HG03521 (cell line): ENCODE measurements around the gene CDH23.

Experiments
- ATAC-seq: cut with Tn5 transposase; IDR thresholded peaks from one replicate; pipeline ENCODE4 v1.9.1; 2021; ENCODE audit warnings: mild to moderate bottlenecking, moderate library complexity; ENCODE audit not compliant: unreplicated experiment

CDH23 gene

DNA sequence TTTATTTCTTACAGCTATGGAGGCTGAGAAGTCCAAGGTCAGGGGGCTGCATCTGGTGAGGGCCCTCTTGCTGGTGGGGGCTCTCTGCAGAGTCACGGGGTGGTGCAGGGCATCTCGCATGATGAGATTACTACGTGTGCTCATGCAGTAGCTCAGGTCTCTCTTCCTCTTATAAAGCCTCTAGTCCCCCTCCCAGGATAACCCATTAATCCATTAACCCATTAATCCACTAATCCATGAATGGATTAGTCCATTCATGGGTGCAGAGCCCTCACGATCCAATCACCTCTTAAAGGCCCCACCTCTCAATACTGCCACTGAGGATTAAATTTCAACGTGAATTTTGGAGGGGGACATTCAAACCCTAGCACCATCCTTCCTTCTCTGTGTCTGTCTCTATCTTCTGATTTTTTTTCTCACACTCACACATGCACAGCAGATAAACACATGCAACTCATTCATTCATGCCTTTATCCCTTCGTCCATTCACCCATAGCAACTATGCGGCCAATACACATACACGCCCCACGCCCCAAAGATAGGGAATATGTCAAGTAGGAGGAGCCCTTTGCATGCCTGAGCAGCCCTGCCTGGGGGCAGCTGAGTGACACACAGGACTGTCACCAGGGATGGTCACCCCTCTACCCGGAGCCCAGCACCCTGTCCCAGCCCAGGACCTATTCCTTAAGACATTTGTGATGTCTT, 236.3 kb downstream of the CDH23 start:
- ATAC-seq, result no peak

DNA sequence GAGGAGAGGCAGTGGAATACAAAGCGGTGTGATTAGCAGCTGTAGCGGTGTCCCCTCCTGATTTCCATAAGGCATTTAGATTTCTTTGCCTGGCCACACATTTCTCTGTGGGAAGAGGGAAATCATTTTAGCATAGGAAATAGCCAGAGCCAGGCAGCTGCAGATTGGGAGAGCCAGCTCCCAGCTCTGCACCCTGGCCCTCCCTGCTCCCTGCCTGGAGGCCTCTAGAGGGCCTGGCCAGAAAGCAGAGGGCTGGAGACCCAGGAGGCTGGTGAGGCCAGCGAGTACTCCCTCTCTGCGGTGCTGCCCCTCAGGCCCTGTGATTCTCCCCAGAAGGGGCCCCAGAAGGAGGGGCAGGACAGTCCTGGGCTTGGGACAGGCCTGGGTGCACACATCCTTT, 237.2 kb downstream of the CDH23 start:
- ATAC-seq, result no peak

DNA sequence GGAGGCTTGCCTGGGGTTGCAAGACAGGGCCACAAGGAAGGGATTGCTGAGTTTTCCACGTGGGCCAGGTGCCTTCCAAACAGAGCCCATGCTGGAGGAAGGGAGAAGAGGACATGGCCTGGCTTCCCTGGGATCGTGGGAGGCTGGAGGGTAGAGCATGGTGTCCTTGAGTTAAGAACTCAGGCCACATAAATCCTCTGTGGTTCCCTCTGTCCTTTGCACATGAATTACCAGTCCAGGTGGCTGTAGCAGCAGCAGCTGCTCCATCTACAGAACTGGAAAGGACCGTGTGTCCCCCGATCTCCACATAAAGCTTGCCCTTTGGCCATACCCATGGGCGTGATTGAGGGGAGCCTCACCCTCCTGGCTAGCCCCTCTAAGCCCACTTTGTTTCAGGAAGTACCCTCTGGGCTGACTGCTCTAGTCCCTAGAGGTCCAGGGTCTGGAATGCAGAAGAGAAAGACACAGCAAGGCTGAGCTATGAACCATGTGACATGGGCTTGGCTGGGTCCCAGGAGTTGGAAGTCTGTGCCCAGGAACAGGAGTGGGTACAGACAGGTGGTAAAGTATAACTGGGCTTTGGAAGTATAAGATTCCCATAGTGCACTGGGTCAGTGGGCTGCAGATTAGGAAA, 237.9 kb downstream of the CDH23 start:
- no peak for ATAC-seq

DNA sequence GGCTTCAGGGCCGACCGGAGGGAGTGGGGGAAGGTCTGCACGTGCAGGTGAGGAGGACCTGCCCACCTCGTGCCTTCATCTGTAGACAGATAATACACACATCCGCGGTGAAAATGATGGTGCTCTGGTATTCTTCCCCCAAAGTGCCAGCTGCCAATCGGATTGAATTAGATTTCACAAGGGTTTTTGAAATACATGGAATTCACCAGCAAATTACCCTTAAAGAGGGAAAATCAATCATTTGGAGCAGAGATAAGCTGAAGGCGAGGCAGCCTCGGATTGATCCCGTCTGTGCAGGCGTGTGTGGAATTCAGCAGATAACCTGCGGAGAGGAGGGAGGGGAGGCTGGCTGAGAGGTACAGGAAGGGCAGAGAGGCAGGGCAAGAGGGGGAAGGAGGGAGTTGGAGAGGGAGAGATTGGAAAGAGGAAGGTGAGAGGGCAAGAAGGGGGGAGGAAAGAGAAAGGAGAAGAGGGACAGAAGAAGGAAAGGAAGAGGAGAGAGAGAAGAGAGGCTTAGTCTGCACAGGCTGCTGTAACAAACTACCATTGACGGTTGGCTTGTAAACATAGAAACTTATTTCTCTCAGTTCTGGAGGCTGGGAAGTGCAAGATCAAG, 238.6 kb downstream of the CDH23 start:
- ATAC-seq, result no peak

DNA sequence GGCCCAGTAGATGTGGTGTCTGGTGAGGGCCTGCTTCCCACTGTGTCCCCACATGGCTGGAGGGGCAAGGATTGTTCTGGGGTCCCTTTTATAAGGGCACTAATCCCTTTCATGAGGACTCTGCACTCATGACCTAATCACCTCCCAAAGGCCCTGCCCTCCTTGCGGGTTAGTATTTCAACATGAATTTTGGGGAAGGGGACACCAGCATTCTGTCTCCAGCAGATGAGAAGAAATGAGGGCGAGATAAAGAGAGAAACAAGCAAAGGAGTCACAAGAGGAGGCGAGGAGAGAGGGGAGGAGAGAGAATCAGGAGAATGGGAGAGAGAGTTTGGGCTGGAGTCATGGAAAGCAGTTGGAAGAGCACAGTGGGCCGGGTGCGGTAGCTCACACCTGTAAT, 239.1 kb downstream of the CDH23 start:
- no peak for ATAC-seq

DNA sequence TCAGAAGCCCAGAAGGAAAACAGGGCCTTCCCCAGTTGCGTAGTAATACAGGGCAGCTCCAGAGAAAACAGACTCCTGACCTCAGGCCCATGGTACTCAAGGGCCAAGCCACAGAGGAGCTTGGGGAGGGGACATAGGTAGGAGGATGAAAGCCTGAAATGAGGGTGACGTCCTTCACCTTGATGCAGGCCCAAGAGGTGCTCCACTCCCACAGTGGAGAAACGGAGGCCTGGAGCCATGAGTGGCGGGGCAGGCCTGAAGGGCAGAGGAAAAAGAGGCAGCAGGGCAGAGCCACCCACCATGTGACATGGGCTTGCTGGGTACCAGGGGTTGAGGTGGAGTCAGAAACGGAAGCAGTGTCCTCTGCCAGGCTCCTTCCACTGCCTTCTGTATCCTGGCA, 239.9 kb downstream of the CDH23 start:
- ATAC-seq, result no peak

DNA sequence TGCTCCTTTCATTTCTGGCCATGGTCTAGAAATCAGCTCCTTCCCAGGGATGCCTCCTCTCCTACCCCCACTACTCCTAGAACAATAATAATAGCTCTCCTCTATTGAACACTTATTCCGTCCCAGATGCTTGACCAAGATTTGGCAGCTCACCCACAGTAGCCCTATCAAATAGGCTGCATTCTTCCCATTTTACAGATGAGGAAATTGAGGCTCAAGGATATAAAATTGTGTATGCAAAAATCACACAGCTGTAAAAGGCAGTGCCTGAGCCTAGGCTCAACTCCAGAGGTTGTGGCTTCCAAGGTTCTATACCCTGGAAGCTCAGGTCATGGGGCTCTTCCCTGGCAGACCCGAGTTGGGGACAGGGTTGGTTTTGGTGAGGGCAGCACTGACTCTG, 240.6 kb downstream of the CDH23 start:
- no peak for ATAC-seq

DNA sequence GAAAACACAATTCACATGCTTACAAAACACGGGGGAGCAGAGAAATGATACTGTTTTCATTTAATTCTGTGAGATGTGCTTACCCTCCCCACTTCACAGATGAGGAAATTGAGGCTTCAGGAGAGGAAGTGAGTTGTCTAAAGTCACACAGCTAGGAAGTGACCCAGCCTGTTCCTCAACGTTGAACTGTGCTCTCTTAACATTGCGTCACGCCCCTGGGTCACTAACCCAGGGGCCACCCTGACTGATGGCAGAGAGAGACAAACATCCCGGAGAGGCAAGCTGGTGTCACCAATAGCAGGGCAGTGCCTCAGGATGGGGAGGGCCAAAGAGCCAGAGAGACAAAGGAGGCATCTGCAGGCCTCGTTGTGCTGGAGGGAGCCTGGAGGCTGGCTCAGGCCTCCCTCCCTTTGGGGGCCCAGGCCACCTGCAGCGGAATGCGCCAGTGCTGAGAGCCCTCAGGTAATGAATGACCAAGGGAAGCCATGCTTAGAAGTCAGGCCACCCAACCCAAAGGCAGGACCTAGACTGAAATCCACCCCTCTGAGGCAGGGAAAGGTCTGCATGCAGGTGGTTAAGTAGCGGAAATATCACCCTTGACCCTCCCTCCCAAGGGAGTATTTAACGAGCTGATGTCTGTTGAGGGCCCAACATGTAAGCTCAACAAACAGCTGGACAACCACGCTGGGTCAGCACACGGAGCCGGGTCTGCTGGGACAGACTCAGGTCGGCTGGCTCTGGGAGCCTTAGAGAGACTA, 241.5 kb downstream of the CDH23 start:
- no peak for ATAC-seq

DNA sequence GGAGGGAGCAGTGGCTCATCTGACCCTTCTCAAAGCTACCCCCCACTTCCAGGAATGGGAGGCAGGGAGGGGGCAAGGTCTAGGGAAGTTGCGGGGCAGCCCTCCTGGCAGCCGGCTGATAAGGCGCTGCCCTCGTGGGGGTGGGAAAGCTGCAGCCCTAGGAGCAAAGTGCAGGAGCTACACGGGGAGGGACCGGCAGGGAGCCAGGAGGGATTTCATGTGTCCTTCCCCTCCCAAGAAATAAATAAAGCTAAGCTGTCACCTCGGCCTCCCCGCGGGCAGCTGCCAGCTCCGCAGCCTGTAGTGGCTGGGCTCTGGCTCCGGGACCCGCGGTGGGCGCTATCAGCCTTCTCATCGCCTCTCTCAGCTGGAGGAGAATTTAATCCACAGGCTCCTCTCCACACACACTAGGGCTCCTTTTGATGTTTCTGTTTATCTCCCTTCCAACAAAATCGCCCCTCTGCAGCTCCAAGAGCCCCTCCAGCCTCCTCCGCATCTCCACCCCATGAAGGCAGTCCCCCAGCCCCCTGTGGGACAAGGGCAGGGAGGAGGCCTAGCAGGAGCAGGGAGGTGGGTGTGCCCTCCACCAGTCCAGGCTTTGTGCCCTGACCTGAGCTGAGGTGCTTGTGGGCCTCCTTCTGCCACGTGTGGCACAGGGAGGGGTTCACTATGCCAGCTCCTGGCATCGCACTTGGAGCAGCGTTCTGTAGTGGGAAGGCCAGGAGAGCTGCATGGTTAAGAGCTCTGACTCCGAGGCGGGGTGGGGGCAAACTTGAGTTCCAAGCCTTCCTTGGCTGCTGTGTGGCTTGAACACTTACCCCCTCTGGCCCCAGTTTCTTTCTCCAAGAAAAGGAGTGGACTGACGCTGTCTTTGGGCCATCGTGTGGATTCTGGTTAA, 242.4 kb downstream of the CDH23 start:
- ATAC-seq, result no peak

DNA sequence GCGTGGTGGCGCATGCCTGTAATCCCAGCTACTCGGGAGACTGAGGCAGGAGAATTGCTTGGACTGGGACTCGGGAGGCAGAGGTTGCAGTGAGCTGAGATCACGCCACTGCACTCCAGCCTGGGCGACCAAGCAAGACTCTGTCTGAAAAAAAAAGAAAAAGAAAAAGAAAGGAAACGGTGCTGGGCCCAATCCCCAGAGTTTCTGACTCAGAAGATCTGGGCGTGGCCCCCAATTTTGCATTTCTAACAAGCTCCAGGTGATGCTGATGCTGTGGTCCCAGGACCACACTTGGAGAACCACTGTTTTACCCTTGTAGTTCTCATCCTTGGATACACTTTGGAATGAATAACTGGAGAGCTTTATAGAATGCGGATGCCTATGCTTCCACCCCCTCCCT, 243.9 kb downstream of the CDH23 start:
- ATAC-seq, result no peak

DNA sequence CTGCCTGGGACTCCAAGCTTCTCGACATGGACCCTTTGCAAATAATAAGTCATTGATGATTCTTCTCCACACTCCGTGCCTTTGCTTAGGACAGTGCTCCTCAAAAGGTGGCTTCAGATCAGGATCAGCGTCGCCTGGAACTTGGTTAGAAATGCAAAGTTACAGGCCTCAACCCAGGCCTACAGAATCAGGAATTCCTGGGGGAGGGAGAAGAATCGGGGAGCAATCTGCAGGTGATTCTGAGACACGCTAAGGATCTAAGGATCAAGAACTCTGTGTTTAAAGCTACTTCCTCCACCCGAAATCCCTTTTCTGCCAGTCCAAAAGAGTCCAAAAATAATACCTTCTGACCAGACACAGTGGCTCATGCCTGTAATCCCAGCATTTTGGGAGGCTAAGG, 244.7 kb downstream of the CDH23 start:
- no peak for ATAC-seq

DNA sequence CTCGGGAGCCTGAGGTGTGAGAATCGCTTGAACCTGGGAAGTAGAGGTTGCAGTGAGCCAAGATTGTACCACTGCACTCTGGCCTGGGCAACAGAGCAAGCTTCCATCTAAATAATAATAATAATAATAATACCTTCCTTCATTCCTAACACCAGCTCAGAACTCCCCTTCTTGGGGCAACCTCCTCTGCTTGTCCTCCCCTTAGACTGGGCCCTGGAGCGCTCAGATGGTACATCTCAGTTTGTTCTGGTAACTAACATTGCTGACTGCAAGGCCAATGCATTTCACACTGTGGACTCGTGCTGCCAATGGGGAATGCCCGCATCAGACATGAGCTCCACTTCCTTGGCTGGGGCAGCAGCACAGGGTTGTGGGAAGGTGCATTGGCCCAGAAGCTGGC, 245.3 kb downstream of the CDH23 start:
- no peak for ATAC-seq

DNA sequence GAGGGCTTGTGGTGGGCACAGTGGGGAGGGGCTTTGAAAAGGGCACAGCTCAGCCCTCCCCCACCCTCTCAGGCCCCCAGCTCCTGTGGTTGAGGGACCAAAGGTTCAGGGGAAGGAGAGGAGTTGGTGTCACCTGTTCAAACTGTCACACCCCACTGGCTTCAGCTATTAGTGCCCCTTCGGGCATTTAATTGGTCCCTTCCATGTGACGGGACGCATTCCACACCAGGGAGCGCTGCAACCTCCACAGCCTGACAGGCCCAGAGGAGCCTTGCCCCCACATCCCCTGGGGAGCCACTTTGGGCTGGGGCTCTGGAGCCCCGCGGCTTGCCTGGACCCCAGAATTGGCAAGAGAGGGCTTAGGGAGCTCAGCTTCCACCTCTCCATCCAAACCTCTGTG, 247.2 kb downstream of the CDH23 start:
- no peak for ATAC-seq

DNA sequence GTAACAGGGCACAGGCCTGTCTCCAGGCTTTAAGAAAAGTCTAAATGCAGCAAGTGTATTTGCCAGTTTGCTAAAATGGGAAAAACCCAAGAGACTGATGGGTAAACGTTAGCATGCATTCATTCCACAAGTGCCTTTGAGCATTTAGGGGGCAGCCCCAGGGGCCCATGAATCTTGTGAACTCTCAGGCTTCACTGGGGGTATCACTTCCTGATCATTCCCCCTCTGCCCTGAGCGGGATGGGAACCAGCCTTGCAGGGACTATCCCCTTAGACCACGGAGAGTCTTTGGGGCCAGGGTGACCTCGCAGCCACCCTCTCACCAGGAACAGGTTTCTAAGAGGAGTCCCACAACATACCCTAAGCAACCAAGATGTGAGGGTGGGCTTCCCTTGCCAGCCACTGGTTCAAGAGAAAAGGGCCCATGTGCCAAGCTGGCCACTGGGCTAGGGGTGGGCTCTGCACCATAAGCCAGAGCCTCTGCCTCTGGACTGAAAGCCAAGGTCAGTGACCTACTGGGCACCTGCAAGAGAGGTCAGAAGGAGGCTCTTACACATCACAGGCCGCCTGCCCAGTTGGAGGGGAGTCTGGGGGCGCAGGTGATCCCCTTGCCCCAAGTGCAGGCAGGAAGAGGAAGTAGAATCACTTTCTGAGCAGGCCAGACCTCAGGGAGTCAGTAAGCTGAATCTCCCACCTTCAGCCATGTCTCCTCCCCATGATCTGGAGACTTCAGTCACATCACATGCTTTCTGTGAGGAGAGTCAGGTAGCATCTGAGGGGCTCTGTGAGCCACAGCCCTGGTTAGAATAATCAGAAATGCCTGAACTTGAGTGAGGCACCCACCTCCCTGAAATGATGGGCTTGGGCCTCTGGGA, 247.8 kb downstream of the CDH23 start:
- ATAC-seq, result no peak

DNA sequence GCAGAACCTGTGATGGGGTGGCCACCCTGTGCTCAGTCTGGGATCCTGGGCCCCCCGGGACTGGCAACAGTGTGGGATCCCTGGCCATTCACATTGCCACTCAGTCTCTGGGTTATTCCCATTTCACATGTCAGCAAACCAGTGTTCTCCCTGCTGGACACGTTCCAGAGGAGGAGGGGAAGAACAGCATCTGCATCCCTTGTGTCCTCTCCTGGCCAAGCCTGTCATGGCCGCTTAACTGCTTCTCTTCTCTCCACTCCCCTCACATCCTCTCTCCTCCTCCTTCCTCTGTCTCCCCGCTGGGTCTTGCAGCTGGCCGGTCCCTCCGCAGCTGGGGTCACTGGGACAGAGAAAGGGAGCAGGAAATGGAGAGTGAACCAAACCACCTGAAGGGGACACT, 248.5 kb downstream of the CDH23 start:
- no peak for ATAC-seq

DNA sequence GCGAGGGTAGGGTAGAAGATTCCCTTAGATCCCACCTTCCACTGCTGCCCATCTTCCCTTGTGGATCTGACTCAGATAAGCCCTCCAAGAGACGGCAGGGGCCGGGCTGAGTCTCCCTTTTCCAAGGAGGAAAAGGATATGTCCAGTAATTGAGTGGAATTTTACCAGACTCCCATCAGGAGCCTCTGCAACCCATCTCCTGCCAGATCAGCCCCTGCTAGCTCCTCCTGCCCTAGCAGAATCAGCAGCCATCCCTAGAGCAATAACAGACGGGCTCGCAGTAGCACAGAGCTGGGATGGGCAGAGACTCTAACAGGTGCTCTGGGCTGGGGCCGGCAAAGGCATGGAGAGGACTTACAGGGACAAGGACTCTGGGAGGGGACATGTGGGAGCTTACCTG, 249.3 kb downstream of the CDH23 start:
- no peak for ATAC-seq

DNA sequence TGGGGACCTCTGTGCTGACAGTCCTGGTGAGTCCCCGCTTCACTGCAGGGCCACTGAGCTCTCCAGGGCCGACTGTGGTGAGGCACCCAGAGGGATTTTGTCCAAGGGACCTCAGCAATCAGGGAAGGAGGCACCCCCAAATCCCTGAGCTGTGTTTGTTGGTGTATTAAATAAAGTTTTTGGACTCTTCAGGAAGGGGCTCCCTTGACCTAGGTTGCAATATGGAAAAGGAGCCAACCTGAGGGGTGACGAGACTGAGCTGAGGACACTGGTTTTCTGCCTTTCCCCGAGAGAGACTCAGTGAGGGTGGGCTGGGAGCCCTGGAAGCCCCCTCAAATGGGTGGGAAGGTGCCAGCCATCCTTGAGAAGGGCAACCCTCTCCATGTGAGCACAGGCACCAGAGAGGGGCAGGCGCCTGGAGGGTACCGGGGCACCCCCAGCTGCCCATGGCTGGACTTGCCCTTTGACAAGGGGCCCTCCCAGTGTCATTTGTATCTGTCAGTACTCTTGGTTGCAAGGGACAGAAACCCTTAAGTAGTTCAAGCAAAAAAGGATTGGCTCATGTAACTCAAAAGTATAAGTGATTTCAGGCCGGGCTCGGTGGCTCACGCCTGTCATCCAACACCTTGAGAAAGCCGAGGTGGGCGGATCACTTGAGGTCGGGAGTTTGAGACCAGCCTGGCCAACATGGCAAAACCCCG, 250.0 kb downstream of the CDH23 start:
- no peak for ATAC-seq

DNA sequence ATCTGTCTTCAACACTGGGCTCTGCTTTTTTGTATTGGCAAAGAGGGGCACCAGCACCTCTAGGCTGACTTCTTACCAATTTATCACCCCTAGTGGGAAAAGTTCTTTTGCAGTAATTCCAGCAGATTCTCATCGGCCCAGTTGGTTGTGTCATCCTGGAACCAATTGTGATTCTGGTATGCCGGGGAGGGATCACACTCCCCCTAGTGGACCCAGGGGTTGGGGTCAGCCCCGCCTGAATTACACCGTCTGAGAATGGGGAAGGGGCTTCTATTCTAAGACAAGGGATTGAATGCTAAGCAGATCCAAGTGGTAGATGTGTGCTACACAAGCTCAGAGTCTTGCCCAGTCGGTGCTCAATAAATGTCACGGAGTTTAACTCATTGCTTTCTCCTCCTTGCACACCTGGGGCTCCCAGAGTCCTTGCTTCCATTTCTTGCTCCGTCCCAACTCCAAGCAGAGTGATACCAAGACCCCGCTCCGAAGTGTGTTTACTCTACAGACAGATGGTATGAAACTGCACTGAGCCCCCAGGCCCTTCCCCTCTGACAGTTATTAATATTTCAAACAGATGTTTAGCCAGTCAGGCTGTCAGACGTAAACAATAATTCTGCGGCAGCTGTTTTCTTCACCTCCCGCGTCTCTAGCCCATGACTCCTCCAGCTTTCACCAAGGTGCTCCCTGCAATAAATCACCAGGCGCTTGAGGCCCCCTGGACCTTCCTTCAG, 251.0 kb downstream of the CDH23 start:
- ATAC-seq, result no peak
